ENCODE measurements around the gene CSNK2A1. TPM values are rescaled to one million over a fixed set of nuclear protein-coding genes. Genes with fewer than 3 reads are reported as not detected.

Gene CSNK2A1
- total RNA-seq, 1 donor from 2014 or later: 129 TPM

- peaks cover 12% of the 10 kb centered on the region for H3K4me1 Mint-ChIP-seq (ENCODE audit: unreplicated experiment)
- no peak for TF ChIP-seq CTCF (IDR thresholded peaks at IDR 0.05)
- H3K4me3 Mint-ChIP-seq (ENCODE audit: unreplicated experiment): no peak overlapping the region
- no peaks in the 10 kb centered on the region for H3K9me3 Mint-ChIP-seq (ENCODE audit: unreplicated experiment)
- DNase-seq (ENCODE audit: extremely low spot score, unreplicated experiment): no peak
- no peaks in the 10 kb centered on the region for H3K36me3 Mint-ChIP-seq (ENCODE audit: unreplicated experiment)
- H3K27ac Mint-ChIP-seq (ENCODE audit: unreplicated experiment): no peak overlapping the region
- H3K27me3 Mint-ChIP-seq (ENCODE audit: unreplicated experiment): peaks cover 33% of the 10 kb centered on the region
Observed at GRCh38 chr20:576156-576555, 32.6 kb upstream of the CSNK2A1 start.

- H3K9me3 Mint-ChIP-seq (ENCODE audit: unreplicated experiment): no peaks in the 10 kb centered on the region
- DNase-seq (ENCODE audit: extremely low spot score, unreplicated experiment): no peak
- no peak overlapping the region for H3K27ac Mint-ChIP-seq (ENCODE audit: unreplicated experiment)
- peaks cover 33% of the 10 kb centered on the region for H3K27me3 Mint-ChIP-seq (ENCODE audit: unreplicated experiment)
- no peak overlapping the region for H3K4me3 Mint-ChIP-seq (ENCODE audit: unreplicated experiment)
- H3K36me3 Mint-ChIP-seq (ENCODE audit: unreplicated experiment): no peaks in the 10 kb centered on the region
- peaks cover 12% of the 10 kb centered on the region for H3K4me1 Mint-ChIP-seq (ENCODE audit: unreplicated experiment)
- TF ChIP-seq CTCF (IDR thresholded peaks at IDR 0.05): no peak
Observed at GRCh38 chr20:575230-575629, 31.6 kb upstream of the CSNK2A1 start.

GRCh38 chr20:574297-574942 is 30.8 kb upstream of the CSNK2A1 start:
- Mint-ChIP-seq H3K4me1 (ENCODE audit: unreplicated experiment) (peaks cover 12% of the 10 kb centered on the region), H3K27ac (ENCODE audit: unreplicated experiment) (no peak overlapping the region)

GRCh38 chr20:573414-574296 is 30.1 kb upstream of the CSNK2A1 start:
- Mint-ChIP-seq H3K27ac (ENCODE audit: unreplicated experiment) (no peak overlapping the region), H3K4me1 (ENCODE audit: unreplicated experiment) (peaks cover 12% of the 10 kb centered on the region), H3K4me3 (ENCODE audit: unreplicated experiment) (no peak overlapping the region), H3K9me3 (ENCODE audit: unreplicated experiment) (no peaks in the 10 kb centered on the region), H3K36me3 (ENCODE audit: unreplicated experiment) (no peaks in the 10 kb centered on the region), H3K27me3 (ENCODE audit: unreplicated experiment) (peaks cover 40% of the 10 kb centered on the region)
- DNase-seq (ENCODE audit: extremely low spot score, unreplicated experiment): no peak
- TF ChIP-seq CTCF (IDR thresholded peaks at IDR 0.05): no peak

More at GRCh38 chr20:574297-574942, 30.8 kb upstream of the CSNK2A1 start:
- no peaks in the 10 kb centered on the region for H3K9me3 Mint-ChIP-seq (ENCODE audit: unreplicated experiment)
- DNase-seq (ENCODE audit: extremely low spot score, unreplicated experiment): no peak
- TF ChIP-seq CTCF (IDR thresholded peaks at IDR 0.05): no peak
- no peak overlapping the region for H3K4me3 Mint-ChIP-seq (ENCODE audit: unreplicated experiment)
- H3K27me3 Mint-ChIP-seq (ENCODE audit: unreplicated experiment): peaks cover 37% of the 10 kb centered on the region
- no peaks in the 10 kb centered on the region for H3K36me3 Mint-ChIP-seq (ENCODE audit: unreplicated experiment)

GRCh38 chr20:572727-573126 is 29.1 kb upstream of the CSNK2A1 start:
- no peaks in the 10 kb centered on the region for H3K9me3 Mint-ChIP-seq (ENCODE audit: unreplicated experiment)
- H3K4me3 Mint-ChIP-seq (ENCODE audit: unreplicated experiment): no peak overlapping the region
- H3K27ac Mint-ChIP-seq (ENCODE audit: unreplicated experiment): no peak overlapping the region

More at GRCh38 chr20:572727-573126, 29.1 kb upstream of the CSNK2A1 start:
- no peak for TF ChIP-seq CTCF (IDR thresholded peaks at IDR 0.05)
- DNase-seq (ENCODE audit: extremely low spot score, unreplicated experiment): no peak
- H3K27me3 Mint-ChIP-seq (ENCODE audit: unreplicated experiment): peaks cover 42% of the 10 kb centered on the region
- H3K4me1 Mint-ChIP-seq (ENCODE audit: unreplicated experiment): peaks cover 12% of the 10 kb centered on the region
- H3K36me3 Mint-ChIP-seq (ENCODE audit: unreplicated experiment): no peaks in the 10 kb centered on the region
